Measurements from ENCODE around the gene ALOX5.
"Not testable (repeated sequence)": the region's sequence is repeated elsewhere in the genome, so short reads cannot be mapped to it uniquely, and the experiment has no call there.

Gene ALOX5

DNA sequence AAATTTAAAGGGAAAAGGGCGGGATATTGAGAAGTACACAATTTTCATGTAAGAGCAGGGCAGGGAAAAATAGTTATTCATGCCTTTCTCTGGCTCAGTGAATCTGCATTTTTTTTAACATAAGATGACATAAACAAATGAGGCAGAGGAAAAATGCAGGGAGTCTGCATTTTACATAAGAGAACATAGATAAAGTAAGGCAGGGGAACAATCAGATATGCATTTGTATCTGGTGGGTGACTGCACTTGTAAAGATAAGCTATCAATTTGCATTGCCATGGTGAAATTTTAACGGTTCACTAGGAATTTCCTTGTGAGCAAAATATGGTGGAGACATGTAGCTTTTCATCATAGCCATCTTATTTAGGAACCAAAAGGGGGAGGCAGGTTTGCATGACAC, 33.5 kb downstream of the ALOX5 start:
- no peak for DNase-seq

GRCh38 chr10:45408421-45409319, 34.7 kb downstream of the ALOX5 start:
- no peak for DNase-seq

- DNase-seq = not testable (repeated sequence)
Measured at GRCh38 chr10:45409347-45409746, 35.3 kb downstream of the ALOX5 start.

GRCh38 chr10:45409782-45410181, 35.8 kb downstream of the ALOX5 start:
- DNase-seq = no peak

DNA sequence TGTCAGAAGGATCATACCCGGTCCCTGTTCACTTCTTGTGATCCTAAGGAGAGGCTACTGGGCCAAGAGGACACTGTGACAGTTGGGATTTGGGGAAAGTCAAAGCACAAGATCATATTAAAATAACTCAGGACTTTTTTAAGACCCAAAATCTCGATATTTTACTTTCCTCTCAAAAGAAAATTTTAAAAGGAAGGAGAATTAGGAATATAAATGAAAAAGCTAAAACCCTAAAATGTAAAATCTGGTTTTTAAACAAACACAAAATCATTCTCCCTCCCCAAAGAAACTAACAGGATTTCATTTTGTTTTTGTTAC, 36.4 kb downstream of the ALOX5 start:
- no peak for DNase-seq

DNA sequence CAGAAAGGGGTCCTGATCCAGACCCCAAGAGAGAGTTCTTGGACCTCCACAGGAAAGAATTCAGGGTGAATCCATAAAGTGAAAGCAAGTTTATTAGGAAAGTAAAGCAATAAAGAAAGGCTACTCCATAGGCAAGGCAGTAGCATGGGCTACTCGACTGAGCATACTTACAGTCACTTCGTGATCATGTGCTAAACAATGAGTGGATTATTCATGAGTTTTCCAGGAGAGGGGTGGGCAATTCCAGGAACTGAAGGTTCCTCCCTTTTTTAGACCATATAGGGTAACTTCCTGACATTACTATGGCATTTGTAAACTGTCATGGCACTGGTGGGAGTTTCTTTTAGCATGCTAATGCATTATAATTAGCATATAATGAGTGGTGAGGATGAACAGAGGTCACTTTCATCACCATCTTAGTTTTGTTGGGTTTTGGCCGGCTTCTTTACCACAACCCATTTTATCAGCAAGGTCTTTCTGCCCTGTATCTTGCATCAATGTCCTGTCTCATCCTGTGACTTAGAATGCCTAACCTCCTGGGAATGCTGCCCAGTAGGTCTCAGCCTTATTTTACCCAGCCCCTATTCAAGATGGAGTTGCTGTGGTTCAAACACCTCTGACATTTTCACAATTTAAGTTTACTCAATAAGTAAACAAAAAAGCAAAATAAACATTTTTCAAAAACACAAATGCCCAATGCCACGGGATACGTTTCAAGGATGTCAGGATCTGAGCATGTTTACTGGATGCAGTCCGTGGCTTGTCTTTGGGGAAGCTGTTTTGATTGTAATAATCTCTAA, 37.0 kb downstream of the ALOX5 start:
- no peak for DNase-seq

GRCh38 chr10:45411607-45411940, 37.6 kb downstream of the ALOX5 start:
- no peak for DNase-seq

GRCh38 chr10:45415062-45415461, 41.0 kb downstream of the ALOX5 start:
- DNase-seq = not testable (repeated sequence)

- no peak for DNase-seq
Measured at GRCh38 chr10:45416603-45417002, 42.6 kb downstream of the ALOX5 start.

- no peak for DNase-seq
Measured at GRCh38 chr10:45417746-45418145, 43.7 kb downstream of the ALOX5 start.

- DNase-seq = no peak
Measured at GRCh38 chr10:45418417-45418848, 44.4 kb downstream of the ALOX5 start.

DNA sequence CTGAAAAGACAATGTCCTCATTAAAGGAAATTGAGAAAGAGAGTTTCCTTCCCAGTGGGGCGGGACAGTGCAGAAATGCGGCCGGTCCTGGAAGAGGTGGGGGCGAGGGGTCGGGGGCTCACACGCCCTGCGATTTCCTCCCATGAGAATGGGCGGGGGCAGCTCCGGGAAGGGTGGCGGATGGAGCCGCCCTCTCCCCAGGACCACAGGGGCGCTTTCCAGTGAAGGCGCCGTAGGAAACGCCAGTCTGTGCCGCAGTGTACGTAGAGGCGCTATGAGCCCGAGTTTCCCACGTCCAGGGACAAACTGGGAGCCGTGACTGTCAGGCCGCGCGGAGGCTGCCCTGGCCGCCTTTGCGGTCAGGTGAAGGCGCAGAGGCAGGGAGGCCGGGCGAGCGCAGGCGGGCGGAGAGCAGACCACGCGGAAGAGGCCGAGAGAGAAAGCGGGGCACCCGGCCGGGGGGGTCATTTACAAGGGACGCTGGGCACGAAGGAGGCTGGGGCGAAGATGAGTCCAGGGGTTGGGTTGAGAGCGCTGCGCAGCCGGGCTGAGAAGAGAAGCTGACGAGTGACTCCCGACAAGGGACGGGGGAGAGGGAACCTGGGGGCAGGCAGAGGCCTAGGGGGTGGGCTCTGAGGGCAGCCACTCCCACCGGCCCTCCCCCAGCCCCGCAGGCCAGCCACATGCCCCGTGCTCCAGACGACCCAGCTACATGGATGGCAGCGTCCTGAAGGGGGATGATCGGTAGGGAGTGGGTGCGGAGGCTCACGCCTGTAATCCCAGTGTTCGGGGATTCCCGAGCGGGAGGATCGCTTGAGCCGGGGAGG, 45.0 kb downstream of the ALOX5 start:
- no peak for DNase-seq

GRCh38 chr10:45419676-45420025, 45.6 kb downstream of the ALOX5 start:
- DNase-seq = no peak

DNA sequence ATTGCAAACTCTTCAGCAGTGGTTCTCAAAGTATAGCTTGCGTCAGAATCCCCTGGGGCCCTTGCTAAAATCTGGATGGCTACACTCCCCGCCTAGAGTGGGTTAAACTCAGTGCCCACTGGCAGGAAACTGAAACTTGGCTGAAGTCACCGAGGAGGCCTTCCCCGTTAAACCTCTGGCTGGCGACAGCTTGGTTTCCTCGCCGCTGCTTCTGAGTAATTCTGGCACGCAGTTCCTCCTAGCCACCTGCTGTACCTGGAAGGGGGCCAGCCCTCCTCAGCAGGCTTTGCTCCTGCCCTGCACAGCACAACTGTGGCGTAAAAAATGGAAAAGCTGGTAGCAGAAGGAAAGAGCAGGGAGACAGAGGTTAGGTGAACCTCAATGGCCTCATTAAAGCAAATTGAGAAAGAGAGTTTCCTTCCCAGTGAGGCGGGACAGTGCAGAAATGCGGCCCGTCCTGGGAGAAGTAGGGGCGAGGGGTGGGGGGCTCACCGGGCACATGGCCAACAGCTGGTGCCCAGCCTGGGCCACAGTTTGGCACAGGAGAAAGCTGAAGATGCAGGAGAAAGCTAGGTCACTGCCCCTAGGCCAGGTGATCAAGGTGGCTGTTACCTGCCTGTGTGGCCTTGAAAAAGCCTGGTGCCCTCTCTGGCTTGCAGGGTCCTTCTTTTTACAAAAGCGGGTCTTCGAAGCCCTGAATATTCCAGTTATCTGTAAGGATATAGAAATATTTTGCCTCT, 46.6 kb downstream of the ALOX5 start:
- peak in 1 of 2 experiments; percentile 6 for DNase-seq

DNA sequence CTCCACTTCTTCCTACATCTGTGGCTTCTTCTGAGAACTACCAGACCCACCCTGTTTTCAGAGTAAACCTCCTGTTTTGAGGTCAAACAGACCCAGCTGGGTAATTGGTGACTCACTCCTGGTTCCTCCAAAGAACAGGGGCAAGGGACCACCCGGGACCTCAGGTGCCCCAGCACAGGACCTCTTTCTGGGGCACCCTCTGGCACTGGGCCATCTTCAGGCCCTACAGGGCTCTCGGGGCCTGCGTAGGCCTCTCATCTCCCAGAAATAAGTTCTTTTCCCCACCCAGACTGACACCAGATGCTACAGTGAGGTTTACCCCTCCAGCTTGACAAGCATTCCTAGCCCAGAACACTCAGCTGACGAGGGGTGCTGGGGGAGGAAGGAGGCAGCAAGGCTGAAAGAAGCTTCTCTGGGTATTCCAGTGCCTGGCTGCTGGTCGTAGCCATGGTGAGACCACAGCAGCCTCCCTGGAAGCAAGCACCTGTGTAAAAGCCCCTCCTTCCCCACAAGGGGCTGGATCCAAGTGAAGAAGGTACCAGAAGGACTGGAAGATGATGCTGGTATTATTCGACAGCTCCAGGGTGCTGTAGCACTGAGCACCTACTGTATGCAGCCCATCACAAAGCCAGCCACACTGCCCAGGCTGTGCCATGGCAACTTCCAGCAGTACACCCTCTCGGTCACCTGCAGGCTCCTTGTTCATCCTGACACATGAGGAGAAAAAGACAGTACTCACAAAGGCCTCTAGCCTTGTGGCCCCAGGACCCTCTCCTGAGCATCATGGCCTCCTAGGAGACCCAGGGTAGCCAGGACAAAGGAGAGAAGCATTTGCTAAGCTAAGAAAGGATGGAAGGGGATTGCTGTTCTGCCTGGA, 47.4 kb downstream of the ALOX5 start:
- DNase-seq = no peak

GRCh38 chr10:45422207-45422865, 48.3 kb downstream of the ALOX5 start:
- DNase-seq = no peak

- no peak for DNase-seq
Measured at GRCh38 chr10:45422866-45423659, 49.0 kb downstream of the ALOX5 start.

DNA sequence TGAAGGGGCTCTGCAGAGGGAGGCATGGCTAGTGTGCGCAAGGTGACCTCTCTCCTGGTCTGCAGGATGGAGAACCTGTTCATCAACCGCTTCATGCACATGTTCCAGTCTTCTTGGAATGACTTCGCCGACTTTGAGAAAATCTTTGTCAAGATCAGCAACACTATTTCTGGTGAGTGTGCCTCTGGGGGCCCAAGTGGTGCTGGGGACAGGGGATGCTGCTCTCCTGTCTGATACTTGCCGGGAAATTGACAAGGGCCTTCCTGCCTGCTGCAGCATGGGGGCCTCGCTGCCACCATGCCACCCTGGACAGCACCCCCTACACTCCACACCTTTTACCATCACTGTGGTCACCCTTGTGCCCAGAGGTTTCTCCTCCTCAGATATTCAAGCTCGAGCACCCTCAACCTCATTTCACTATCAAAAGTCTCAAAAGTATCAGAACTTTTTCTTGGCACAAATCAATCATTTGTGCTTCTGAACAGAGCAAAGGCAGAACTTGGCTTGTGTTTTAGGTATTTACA, 50.0 kb downstream of the ALOX5 start:
- no peak for DNase-seq

- no peak for DNase-seq
Measured at GRCh38 chr10:45424668-45425404, 50.8 kb downstream of the ALOX5 start.

Measured in NCI-H187 (cell line).